22Rv1 (cell line): ENCODE results near the gene BSG.

Source experiments
- CTCF ChIP-seq: fragments of 450-650 bp; IDR thresholded peaks from 2 replicates; pipeline ENCODE4 v1.5.1; 2017; ENCODE audit warnings: mild to moderate bottlenecking
- ZFX ChIP-seq: fragments of 450-650 bp; IDR thresholded peaks from 2 replicates; pipeline ENCODE4 v1.6.1; 2017; ENCODE audit warnings: antibody characterized with exemption, borderline replicate concordance

DNA sequence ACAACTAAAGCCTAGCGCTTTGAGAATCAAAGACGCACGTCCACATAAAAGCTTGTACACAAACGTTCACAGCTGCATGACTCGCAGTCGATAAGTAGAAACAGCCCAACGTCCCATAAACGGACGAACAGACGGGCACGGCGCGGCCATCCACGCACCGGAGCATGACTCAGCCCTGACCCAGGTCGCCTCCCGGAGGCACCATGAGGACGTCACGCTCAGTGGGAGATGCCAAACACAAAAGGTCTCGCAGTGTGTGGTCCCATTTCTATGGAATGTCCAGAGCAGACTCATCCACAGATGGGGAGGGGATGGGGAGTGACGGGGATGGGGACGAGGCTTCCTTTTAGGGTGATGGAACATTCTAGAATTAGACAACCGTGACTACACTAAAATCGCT, 51.6 kb downstream of the BSG start:
- TF ChIP-seq CTCF: no peak; the same call in 1 of the 2 replicates
- no peak for TF ChIP-seq ZFX
